GM12872 (cell line): Measurements from ENCODE around the gene FOXA2.

Experiments used
- CTCF ChIP-seq: IDR thresholded peaks from 3 replicates; pipeline ENCODE4 v1.5.1; 2011; ENCODE audit warnings: low read depth, mild to moderate bottlenecking, low read length, moderate library complexity; ENCODE audit not compliant: insufficient read depth

The FOXA2 gene

DNA sequence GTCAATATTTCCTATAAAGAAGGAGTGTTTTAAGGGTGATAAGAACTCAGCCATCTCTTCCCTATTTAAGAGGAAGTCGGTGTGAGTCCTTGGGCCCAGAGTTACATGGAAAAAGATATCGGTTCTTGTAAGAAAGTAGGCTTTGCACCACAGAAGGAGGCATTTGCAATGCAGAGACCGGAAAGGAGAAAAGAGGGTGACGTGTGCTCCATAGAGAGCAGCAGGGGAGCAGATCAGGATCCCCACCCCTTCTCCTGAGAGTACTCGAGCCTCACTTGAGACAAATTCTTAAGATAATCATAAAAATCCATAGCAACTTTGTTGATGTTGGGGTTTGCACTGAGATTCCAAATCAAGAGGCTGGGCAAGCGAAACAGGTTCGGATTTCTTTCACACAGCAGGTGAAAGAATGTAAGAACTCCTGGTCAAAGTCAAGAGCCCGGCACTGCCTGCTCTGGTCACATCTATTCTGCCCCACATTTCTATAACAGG, 27.8 kb downstream of the FOXA2 start:
- TF ChIP-seq CTCF = no peak

GRCh38 chr20:22555791-22556564, 28.4 kb downstream of the FOXA2 start:
- no peak for TF ChIP-seq CTCF

DNA sequence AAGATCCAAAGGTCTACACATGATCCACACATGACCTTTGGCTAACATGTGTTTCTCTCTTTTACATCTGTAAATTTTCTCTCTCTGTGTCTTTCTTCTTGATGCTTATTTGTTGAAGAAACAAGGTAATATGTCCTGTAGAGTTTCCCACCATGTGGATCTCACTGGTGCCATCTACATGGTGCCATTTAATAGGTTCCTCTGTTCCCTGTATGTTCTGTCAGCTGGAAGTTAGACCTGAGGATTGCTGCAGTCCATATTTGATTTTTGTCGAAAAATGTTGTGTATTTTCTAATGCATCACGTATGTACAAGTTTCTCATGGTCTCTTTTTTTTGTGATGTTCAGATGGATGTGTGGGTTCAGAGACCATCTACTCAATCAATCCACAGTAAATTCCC, 30.0 kb downstream of the FOXA2 start:
- no peak for TF ChIP-seq CTCF

DNA sequence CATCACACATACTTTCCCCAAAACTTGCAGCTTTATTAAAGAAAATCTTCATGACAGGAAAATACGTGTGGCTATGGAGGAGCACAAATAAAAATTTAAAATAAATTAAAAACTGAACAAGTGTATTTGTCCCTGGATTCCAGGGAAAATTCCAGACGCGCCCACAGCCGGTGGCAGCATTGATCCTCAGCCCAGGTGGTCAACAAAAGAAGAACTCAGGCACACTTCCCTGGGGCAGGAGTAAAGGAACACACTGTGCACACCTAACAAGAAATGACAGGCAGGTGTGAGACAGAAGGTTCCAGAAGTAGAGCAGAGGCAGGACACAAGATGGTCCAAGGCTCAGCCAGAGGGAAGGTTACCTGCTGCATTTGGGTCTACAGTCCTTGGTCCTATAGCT, 36.3 kb downstream of the FOXA2 start:
- no peak for TF ChIP-seq CTCF

DNA sequence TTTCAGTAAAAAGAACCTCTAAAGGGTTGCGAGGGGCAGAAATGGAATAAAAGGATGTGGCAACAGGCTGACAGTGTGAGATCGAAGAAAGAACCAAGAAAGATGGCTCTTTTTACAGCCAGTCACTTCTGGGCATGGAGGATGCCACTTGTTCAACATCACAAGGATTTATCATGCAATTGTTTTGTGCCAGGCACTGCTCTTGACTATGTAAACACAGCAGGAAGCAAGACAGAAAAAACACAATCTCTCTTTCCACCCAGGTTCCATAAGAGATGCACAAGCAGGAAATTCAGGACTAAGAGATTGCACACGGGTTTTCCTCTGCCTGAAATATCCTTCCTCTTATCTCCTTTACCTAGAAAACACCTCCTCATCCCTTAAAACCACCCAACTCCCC, 38.0 kb downstream of the FOXA2 start:
- no peak for TF ChIP-seq CTCF

DNA sequence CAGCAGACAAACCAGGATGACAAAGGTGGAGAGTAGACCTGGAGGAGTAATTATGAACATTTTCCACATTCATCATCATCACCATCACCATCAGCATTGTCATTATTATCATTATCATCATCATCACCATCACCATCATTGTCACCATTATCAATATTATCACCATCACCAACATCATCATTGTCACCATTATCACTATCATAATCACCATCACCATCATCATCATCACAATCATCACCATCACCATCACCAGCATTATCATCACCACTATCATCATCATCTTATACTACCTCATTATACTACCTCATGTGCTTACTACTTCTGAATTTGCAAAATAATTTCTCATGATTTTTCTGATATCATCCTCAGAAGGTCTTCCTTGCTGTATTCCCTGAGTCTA, 39.3 kb downstream of the FOXA2 start:
- TF ChIP-seq CTCF = no peak

DNA sequence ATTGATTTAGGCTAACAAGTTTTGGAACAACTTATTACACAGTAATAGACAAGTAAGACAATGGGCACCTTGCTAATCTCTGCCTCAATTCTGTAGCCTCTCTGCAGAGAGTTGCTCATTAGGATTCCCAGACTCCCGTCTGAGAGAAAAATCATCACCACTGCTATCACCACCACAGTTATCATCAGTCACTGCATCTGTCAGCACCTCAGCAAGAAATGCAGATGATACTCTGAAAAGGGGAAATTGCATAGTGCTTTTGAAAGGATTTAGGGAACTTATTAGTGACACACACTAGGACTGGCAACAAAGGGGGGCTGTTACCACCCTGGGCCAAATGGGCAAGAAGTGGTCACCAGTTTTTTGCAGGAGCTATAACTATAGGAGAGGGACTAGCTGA, 39.9 kb downstream of the FOXA2 start:
- TF ChIP-seq CTCF = no peak

DNA sequence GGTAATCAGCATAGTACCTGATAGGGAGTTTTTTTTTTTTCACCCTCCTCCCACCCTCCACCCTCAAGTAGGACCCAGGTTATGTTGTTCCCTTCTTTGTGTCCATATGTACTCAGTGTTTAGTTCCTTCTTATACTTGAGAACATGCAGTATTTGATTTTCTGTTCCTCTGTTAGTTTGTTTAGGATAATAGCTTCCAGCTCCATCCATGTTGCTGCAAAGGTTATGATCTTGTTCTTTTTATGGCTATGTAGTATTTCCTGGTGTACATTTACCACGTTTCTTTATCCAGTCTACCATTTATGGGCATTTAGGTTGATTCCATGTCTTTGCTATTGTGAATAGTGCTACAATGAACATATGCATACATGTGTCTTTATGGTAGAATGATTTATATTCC, 41.9 kb downstream of the FOXA2 start:
- TF ChIP-seq CTCF = no peak
